ENCODE measurements around the gene TRIP6. TPM values are rescaled to one million over a fixed set of nuclear protein-coding genes. Genes with fewer than 3 reads are reported as not detected.

TRIP6 gene
- total and polyA plus RNA-seq, 2 of the 8 experiments (the other 6 are each of a cell fraction or from before 2014, with no cell fraction given), result 88.4 to 103 TPM

DNA sequence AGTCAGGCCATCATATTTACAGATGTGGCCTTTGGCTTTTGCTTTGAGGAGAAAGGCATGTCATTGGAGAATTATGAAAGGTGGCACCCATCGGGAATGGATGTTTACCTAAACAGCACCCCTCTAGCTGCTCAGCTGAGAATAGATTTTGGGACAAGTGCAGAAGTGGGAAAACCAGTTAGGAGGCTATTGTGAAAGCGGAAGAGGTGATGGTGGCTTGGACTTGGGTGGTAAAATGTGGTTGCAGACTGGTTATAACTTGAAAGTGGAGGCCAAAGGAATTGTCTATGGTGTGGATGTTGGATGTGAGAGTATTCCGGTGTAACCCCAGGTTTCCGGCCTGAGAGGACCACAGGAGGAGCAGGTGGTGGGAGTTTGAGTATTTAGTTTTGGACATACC lies 19.8 kb upstream of the TRIP6 start (continued):
- TF ChIP-seq EGR1 (IDR thresholded peaks at IDR 0.05; ENCODE audit: borderline replicate concordance, low read depth, low read length) (no peak), CEBPB (IDR thresholded peaks at IDR 0.05; ENCODE audit: low read depth, low read length) (no peak), MAFK (IDR thresholded peaks at IDR 0.05; ENCODE audit: low read depth, low read length) (no peak), ATF3 (IDR thresholded peaks at IDR 0.05; ENCODE audit: insufficient read depth, low read depth, low read length) (no peak), CTCF (IDR thresholded peaks at IDR 0.05; ENCODE audit: control extremely low read depth in 1 of 3, insufficient read depth in 1 of 3, low read depth in 1 of 3, low read length in 3 of 3) (no peak)
